ENCODE results near the gene CNTNAP3.
"Not testable (repeated sequence)": the region's sequence is repeated elsewhere in the genome, so short reads cannot be mapped to it uniquely, and the experiment has no call there.

CNTNAP3 gene

GRCh38 chr9:39067683-39068082 lies 220.3 kb downstream of the CNTNAP3 start:
- not testable (repeated sequence) for DNase-seq

DNA sequence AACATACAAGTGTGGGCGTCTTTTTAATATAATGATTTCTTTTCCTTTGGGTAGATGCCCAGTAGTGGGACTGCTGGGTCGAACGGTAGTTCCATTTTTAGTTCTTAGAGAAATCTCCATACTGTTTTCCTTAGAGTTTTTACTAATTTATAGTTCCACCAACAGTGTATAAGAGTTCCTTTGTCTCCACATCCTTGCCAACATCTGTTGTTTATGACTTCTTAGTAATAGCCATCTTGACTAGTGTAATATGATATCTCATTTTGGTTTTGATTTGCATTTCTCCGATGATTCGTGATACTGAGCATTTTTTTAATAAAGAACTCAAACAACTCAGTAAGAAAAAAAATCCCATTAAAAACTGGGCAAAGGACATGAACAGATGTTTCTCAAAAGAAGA lies 225.0 kb downstream of the CNTNAP3 start:
- peak; percentile 30 for DNase-seq

DNA sequence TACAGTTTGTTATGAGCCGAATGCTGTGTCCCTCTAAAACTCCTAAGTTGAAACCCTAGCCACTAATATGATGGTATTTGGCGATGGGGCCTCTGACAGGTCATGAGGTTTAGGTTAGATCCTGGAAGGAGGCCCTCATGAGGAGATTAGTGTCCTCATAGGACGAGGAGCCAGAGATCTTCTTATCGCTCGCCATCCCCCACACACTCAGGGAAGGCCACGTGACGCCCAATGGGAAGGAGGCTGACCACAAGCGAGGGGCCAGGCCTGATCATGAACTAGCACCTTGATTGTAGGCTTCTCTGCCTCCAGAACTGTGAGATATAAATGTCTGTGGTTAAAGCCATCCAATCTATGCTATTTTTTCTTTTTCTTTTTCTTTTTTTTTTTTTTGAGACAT lies 233.5 kb downstream of the CNTNAP3 start:
- DNase-seq: not testable (repeated sequence)

DNA sequence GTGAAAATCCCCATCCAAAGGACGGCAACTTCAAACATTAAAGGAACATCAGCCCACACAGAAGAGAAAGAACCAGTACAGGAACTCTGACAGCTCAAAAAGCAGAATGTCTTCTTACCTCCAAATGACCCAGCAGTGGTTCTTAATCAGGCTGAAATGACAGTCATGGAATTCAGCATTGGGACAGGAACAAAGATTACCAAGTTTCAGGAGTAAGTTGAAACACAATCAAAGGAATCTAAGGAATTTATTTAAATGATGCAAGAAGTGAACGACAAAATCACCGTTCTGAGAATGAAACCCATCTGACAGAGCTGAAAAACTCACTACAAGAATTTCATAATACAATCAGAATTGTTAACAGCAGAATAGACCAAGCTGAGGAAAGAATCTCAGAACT lies 241.1 kb downstream of the CNTNAP3 start:
- DNase-seq: not testable (repeated sequence)

DNA sequence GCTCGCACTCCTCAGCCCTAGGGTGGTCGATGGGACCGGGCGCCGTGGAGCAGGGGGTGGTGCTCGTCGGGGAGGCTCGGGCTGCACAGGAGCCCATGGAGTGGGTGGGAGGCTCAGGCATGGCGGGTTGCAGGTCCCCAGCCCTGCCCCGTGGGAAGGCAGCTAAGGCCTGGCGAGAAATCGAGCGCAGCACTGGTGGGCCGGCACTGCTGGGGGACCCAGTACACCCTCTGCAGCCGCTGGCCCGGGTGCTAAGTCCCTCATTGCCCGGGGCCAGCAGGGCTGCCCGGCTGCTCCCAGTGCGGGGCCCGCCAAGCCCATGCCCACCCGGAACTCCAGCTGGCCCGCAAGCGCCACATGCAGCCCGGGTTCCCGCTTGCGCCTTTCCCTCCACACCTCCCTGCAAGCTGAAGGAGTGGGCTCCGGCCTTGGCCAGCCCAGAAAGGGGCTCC lies 245.6 kb downstream of the CNTNAP3 start:
- DNase-seq: not testable (repeated sequence)

DNA sequence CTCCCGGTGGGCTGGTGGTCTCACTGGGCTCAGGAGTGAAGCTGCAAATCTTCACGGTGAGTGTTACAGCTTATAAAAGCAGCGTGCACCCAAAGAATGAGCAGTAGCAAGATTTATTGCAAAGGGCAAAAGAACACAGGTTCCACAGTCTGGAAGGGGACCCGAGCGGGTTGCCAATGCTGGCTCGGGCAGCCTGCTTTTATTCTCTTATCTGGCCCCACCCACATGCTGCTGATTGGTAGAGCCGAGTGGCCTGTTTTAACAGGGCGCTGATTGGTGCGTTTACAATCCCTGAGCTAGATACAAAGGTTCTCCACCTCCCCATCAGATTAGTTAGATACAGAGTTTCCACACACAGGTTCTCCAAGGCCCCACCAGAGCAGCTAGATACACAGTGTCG lies 246.2 kb downstream of the CNTNAP3 start:
- not testable (repeated sequence) for DNase-seq

DNA sequence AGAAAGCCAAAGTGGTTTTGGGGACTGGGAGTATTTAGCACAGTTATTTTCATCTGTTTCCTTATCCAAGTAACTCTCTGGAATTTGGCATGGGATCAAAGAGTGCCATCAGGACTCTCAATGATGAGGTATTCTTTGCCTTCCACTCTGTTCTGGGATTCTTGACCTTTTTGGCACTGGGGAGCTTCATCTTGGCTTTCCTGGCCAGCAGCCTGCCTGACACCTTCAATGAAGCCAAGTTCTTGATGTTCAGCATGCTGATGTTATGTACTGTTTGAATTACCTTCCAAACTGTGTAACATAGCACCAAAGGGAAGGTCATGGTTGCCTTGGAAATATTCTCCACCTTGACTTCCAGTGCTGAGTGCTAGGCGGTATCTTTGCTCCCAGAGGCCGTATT lies 248.8 kb downstream of the CNTNAP3 start:
- not testable (repeated sequence) for DNase-seq

DNA sequence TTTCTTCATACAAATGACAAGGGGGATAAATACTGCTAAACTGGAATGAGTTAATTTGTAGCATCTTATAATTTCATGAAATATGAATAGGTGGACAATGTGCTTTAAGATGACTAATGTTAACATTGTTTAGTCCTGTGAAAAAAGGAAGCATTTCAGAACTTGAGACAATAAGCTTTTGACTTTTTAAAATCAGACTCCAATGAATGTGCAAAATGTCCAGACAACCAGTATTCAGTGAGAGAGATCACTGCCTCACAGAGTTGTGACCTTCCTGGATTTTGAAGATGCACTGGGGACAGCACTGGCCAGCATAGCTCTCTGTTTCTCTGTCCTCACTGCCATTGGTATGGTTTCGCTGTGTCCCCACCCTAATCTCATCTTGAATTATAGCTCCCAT lies 249.7 kb downstream of the CNTNAP3 start:
- not testable (repeated sequence) for DNase-seq

DNA sequence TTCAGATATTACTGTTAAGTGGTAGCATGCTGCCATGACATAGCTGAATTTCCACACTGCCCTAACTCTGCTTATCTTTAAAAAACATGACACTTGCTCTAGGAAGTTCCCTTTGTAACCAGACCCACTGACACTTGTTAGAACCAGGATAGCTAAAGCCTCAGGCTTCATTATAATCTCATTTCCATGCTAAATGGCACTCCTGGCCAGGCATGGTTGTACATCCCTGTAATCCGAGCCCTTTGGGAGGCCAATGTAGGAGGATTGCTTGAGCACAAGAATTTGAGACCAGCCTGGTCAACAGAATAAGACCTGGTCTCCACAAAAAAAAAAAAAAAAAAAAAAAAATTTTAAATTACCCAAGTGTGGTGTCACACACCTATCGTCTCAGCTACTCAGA lies 254.1 kb downstream of the CNTNAP3 start:
- not testable (repeated sequence) for DNase-seq

DNA sequence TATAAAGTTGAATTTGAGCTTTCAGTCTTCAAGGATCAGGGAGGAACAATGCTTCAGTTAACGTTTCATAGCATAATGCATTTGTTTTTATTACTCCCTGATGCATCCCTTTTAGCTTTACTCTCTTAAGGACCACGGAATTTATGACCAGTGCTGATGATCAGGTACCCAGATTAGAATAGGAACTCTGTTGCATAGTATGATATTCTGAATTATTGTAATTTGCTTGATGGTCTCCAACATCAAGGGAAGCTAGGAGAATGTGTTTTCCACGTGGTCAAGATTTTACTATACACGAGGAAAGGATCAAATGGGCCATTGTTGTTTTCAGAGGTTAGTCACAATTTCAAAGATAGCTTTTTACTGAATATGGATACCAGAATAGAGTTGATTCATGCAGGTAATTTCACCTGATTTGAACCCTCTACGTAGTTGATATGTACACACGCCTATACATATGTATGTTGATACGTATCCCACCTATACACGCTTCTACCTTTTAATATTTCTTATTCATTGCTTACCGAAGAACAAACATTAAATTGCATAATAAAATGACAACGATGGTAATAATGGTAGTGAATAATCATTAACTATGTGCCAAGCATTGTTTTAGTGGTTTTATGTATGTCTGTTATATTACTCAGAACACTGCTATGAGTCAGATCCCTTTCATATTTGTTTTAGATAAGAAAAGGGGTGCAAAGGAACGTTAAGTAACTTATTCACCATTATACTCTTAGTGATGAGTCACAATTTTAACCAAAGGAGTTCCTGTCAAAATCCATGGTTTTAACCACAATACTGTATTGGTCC lies 257.6 kb downstream of the CNTNAP3 start:
- peak; percentile 25 for DNase-seq

GRCh38 chr9:39028855-39029254 lies 259.1 kb downstream of the CNTNAP3 start:
- not testable (repeated sequence) for DNase-seq

GRCh38 chr9:39028168-39028567 lies 259.8 kb downstream of the CNTNAP3 start:
- DNase-seq: not testable (repeated sequence)

DNA sequence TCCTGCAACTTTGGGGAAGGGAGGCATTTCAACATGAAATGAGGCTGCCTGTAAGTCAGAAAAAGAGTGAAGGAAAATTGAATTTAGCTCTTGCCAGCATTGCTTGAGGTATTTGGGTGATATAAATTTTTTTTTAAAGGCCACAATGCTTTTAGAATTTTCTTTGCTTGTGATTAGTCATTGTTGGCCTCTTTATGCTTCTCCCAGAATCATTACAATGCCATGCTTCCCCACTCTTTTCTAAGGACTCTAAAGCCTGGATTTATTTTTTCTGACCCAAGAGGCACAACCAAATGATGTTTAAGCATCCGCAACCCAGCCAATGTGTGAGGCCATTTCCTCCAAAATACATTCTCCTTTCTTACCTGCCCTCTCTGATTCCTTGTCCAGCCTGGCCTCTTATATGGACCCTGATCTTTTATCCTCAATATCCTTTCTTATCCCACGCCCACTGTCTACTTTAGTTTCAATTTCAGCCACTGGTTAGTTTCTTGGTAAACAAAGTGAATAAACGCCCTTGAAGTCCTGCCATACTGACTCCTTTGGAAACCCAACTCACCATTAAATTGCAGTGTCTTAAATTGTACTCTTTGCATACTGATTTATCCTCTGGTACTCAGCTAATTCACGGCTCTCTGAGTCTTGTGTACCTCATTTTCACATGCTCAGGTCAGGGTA lies 261.9 kb downstream of the CNTNAP3 start:
- not testable (repeated sequence) for DNase-seq

All from fibroblast of skin of abdomen (primary cell).